Fibroblast of lung (primary cell): ENCODE data around the gene CDH12. TPM values are rescaled to one million over a fixed set of nuclear protein-coding genes. Genes with fewer than 3 reads are reported as not detected.

Experiments used
- DNase-seq, 2 donors: peaks; one replicate each; pipeline versions ENCODE4 v3.0.0 to v3.0.0-alpha.2; 2010; ENCODE audit warnings: low read depth in 2 of 2
- H2AFZ ChIP-seq: 2 replicates; pipeline ENCODE4 v1.5.1; 2012; ENCODE audit warnings: low read length, control low read depth, inconsistent platforms
- H3K27ac ChIP-seq: 2 replicates; pipeline ENCODE4 v1.5.1; 2011; ENCODE audit warnings: low read length, control low read depth; ENCODE audit not compliant: insufficient read depth
- H3K27me3 ChIP-seq: 2 replicates; pipeline ENCODE4 v1.5.1; 2011; ENCODE audit warnings: mild to moderate bottlenecking, low read length; ENCODE audit not compliant: control insufficient read depth, insufficient read depth
- H3K36me3 ChIP-seq: 2 replicates; pipeline ENCODE4 v1.5.1; 2011; ENCODE audit warnings: low read length; ENCODE audit not compliant: control insufficient read depth, insufficient read depth
- H3K4me1 ChIP-seq: 2 replicates; pipeline ENCODE4 v1.5.1; 2011; ENCODE audit warnings: low read length; ENCODE audit not compliant: control insufficient read depth, insufficient read depth; ENCODE audit errors: extremely low read depth
- H3K4me2 ChIP-seq: 2 replicates; pipeline ENCODE4 v1.5.1; 2011; ENCODE audit warnings: low read length, control low read depth; ENCODE audit not compliant: insufficient read depth; ENCODE audit errors: extremely low read depth
- H3K4me3 ChIP-seq, 4 experiments: fragments of 200-600 bp in 1 of 4; sonication (generic) in 1 of 4; replicated peaks in 1 of 4; 2 replicates each; pipeline ENCODE4 v1.5.1; 2011 to 2016; ENCODE audit warnings: low read length in 4 of 4, low read depth in 3 of 4, mild to moderate bottlenecking in 3 of 4, control low read depth in 2 of 4, inconsistent platforms in 1 of 4, mixed read lengths in 1 of 4; ENCODE audit not compliant: insufficient read depth in 1 of 4; ENCODE audit errors: control extremely low read depth in 1 of 4
- H3K79me2 ChIP-seq: 2 replicates; pipeline ENCODE4 v1.5.1; 2012; ENCODE audit warnings: mild to moderate bottlenecking, low read length, inconsistent platforms; ENCODE audit not compliant: control insufficient read depth, insufficient read depth
- H3K9ac ChIP-seq: 2 replicates; pipeline ENCODE4 v1.5.1; 2011; ENCODE audit warnings: mild to moderate bottlenecking, low read length, control low read depth; ENCODE audit not compliant: insufficient read depth
- H3K9me3 ChIP-seq: 2 replicates; pipeline ENCODE4 v1.5.1; 2012; ENCODE audit warnings: low read depth, low read length; ENCODE audit not compliant: control insufficient read depth, insufficient read depth
- H4K20me1 ChIP-seq: 2 replicates; pipeline ENCODE4 v1.5.1; 2011; ENCODE audit warnings: low read length; ENCODE audit not compliant: control insufficient read depth, insufficient read depth; ENCODE audit errors: extremely low read depth
- CTCF ChIP-seq, 2 donors: IDR thresholded peaks in 1 of 2; conservative IDR thresholded peaks in 1 of 2; 1 replicate in 1 of 2; 2 replicates in 1 of 2; pipeline ENCODE4 v1.5.1; 2011 to 2012; ENCODE audit warnings: low read length in 2 of 2, control low read depth in 1 of 2, inconsistent platforms in 1 of 2, low read depth in 1 of 2, mild to moderate bottlenecking in 1 of 2
- EZH2 ChIP-seq: IDR thresholded peaks from 2 replicates; pipeline ENCODE4 v1.5.1; 2012; ENCODE audit warnings: low read length, control low read depth, mild to moderate bottlenecking; ENCODE audit errors: missing control alignments
- polyA plus RNA-seq, 2 donors: library from polyadenylated mRNA; depleted of rRNA in 1 of 2; stranded (reverse) in 1 of 2; unstranded in 1 of 2; fragments of >200 nt; gene quantifications; 2 replicates each; pipeline ENCODE4 v1.2.1, GENCODE V29; 2011 to 2012; ENCODE audit warnings: missing spikeins in 1 of 2
- total RNA-seq: library from RNA; depleted of rRNA; stranded (reverse); fragments of >200 nt; gene quantifications from 2 replicates; pipeline ENCODE4 v1.2.1, GENCODE V29; 2014

Gene CDH12
- total and polyA plus RNA-seq, 2 donors (not counting 1 experiment from before 2014, with no cell fraction given), result 0.02 TPM; not detected in 1

GRCh38 chr5:22662391-22662790, 190.8 kb downstream of the CDH12 start:
- Histone ChIP-seq H2AFZ (no peak overlapping the region), H3K4me1 (no peaks in the 10 kb centered on the region), H3K4me2 (no peak overlapping the region), H3K4me3 (no peak overlapping the region), H3K36me3 (no peaks in the 10 kb centered on the region), H3K79me2 (no peaks in the 10 kb centered on the region), H3K27ac (no peak overlapping the region), H4K20me1 (no peaks in the 10 kb centered on the region), H3K9me3 (no peaks in the 10 kb centered on the region), H3K9ac (no peak overlapping the region), H3K27me3 (no peaks in the 10 kb centered on the region)
- TF ChIP-seq EZH2 (no peak), CTCF (conservative IDR thresholded peaks at IDR 0.05 in 1 of 2, IDR thresholded peaks at IDR 0.05 in 1 of 2; ENCODE audit: low read depth in 1 of 2, low read length in 2 of 2) (no peak)
- no peak for DNase-seq

GRCh38 chr5:22651355-22651754, 201.8 kb downstream of the CDH12 start:
- Histone ChIP-seq H3K9ac (no peak overlapping the region), H2AFZ (no peak overlapping the region), H3K27ac (no peak overlapping the region), H3K27me3 (no peaks in the 10 kb centered on the region), H4K20me1 (no peaks in the 10 kb centered on the region), H3K36me3 (no peaks in the 10 kb centered on the region), H3K4me3 (no peak overlapping the region), H3K4me1 (no peaks in the 10 kb centered on the region), H3K4me2 (no peak overlapping the region), H3K79me2 (no peaks in the 10 kb centered on the region), H3K9me3 (no peaks in the 10 kb centered on the region)
- TF ChIP-seq EZH2, result no peak
- no peak for TF ChIP-seq CTCF (conservative IDR thresholded peaks at IDR 0.05 in 1 of 2, IDR thresholded peaks at IDR 0.05 in 1 of 2; ENCODE audit: low read depth in 1 of 2, low read length in 2 of 2)
- DNase-seq, result no peak

GRCh38 chr5:22650511-22650910, 202.6 kb downstream of the CDH12 start:
- Histone ChIP-seq H3K4me2 (no peak overlapping the region), H2AFZ (no peak overlapping the region), H3K36me3 (no peaks in the 10 kb centered on the region), H3K27me3 (no peaks in the 10 kb centered on the region), H3K27ac (no peak overlapping the region), H3K79me2 (no peaks in the 10 kb centered on the region), H3K9ac (no peak overlapping the region), H3K4me1 (no peaks in the 10 kb centered on the region), H3K4me3 (no peak overlapping the region), H4K20me1 (no peaks in the 10 kb centered on the region), H3K9me3 (no peaks in the 10 kb centered on the region)
- no peak for DNase-seq
- TF ChIP-seq CTCF (conservative IDR thresholded peaks at IDR 0.05 in 1 of 2, IDR thresholded peaks at IDR 0.05 in 1 of 2; ENCODE audit: low read depth in 1 of 2, low read length in 2 of 2) (no peak), EZH2 (no peak)
